Measurements from ENCODE around the gene MRPS12.

DNA sequence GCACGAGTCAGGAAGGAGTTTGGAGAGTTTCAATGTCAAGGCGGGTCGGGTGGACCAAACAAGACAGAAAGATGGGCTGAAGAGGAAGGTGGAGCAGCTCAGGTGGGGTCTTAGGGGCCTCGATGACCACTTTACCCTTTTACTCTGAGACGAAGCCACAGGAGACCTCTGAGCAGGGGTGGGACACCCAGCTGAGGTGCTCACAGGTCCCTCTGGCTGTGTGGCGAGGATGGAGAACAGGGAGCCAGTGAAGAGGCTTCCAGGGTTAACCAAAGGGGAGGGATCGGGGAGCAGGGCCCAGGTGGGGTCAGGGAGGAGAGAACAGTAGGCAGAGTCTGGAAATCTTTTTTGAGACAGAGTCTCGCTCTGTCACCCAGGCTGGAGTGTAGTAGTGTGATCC is 16.8 kb upstream of the MRPS12 start:
- TF ChIP-seq, protein P1, sequence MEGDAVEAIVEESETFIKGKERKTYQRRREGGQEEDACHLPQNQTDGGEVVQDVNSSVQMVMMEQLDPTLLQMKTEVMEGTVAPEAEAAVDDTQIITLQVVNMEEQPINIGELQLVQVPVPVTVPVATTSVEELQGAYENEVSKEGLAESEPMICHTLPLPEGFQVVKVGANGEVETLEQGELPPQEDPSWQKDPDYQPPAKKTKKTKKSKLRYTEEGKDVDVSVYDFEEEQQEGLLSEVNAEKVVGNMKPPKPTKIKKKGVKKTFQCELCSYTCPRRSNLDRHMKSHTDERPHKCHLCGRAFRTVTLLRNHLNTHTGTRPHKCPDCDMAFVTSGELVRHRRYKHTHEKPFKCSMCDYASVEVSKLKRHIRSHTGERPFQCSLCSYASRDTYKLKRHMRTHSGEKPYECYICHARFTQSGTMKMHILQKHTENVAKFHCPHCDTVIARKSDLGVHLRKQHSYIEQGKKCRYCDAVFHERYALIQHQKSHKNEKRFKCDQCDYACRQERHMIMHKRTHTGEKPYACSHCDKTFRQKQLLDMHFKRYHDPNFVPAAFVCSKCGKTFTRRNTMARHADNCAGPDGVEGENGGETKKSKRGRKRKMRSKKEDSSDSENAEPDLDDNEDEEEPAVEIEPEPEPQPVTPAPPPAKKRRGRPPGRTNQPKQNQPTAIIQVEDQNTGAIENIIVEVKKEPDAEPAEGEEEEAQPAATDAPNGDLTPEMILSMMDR (IDR thresholded peaks at IDR 0.05), result no peak
- TF ChIP-seq POLR2A (IDR thresholded peaks at IDR 0.05), result no peak
